ENCODE measurements around the gene RARS2.
"Not testable (repeated sequence)": the region's sequence is repeated elsewhere in the genome, so short reads cannot be mapped to it uniquely, and the experiment has no call there.

Gene RARS2

DNA sequence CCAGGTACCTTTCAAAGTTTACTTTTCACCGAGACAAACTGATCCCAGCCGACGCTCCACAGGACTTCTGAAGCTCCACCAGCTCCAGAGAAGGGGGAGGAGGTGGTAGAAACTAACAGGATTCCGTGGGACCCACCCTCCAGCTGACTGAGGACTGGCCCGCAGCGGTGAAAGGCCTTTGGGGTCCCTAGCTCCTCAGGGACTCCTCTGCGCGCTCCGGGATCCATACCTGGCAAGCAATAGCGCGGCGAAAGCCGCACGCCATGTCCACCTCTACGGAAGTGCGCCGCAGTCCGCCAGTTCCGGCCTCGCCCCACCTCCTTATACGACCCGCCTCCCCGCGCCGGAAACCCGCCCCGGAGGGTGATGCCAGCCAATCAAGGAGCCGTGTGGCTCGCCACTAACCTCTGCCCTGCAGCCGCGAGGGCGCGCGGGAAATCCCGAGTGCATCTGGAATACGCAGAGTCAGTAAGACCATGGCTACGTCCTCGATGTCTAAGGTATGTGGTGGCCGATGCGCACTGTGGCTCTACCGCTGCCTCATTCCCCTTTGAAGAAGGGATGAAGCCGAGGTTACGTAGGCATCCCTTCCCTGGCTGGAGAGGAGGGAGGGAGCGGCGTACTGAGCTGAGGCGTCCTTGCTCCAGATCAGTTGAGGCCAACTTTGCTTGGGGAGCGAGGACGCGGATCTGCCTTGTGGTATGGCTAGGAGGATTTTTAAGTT, at the start of gene RARS2, which contains the start of gene ORC3:
RARS2 (minus strand) TSS at position 295 of the 724 bp plus-strand sequence; CDS start at position 265, 30 bp downstream.
ORC3 (plus strand) TSS at position 443 of the 724 bp plus-strand sequence; CDS start at position 477, 34 bp downstream.
- DNase-seq (ENCODE audit: low spot score) (peak; percentile 95), FAIRE-seq (no peak)

- DNase-seq (ENCODE audit: low spot score) (no peak), FAIRE-seq (no peak)
Observed at GRCh38 chr6:87639373-87639772, 49.6 kb upstream of the RARS2 start.

GRCh38 chr6:87637106-87637505, 47.3 kb upstream of the RARS2 start:
- no peak for DNase-seq (ENCODE audit: low spot score)

GRCh38 chr6:87636315-87636714, 46.5 kb upstream of the RARS2 start:
- DNase-seq (ENCODE audit: low spot score) (no peak), FAIRE-seq (no peak)

More at GRCh38 chr6:87637106-87637505, 47.3 kb upstream of the RARS2 start:
- no peak for FAIRE-seq

DNA sequence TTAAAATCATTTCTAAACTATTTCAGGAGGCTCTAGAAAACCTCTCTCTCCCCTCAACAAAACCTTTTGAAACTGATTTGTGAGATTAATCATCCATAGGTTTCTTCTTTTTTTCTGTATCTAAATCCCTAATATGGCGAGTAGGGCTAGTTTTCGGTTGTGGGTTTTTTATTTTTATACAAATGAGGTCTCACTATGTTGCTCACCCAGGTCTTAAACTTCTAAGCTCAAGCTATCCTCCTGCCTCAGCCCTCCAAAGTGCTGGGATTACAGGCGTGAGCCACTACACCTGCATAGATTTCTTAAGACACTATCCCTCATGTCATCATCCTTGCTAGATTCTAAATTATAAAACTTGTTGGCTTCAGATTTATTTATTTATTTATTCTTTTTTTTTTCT, 44.1 kb upstream of the RARS2 start:
- FAIRE-seq (no peak), DNase-seq (ENCODE audit: low spot score) (no peak)

DNA sequence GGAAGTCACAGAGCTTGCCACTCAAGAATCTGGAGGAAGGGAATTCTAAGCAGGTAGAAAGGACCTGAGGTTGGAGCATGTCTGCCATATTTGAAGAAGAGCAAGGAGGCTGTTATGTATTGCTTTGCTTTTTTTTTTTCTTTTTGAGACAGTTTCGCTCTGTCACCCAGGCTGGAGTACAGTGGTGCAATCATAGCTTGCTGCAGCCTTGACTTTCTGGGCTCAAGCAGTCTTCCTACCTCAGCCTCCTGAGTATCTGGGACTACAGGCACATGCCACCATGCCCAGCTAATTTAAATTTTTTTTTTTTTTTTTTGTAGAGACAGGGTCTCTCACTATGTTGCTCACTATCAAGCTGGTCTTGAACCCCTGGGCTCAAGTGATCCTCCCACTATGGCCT, 41.0 kb upstream of the RARS2 start:
- DNase-seq (ENCODE audit: low spot score) = no peak
- FAIRE-seq = no peak

DNA sequence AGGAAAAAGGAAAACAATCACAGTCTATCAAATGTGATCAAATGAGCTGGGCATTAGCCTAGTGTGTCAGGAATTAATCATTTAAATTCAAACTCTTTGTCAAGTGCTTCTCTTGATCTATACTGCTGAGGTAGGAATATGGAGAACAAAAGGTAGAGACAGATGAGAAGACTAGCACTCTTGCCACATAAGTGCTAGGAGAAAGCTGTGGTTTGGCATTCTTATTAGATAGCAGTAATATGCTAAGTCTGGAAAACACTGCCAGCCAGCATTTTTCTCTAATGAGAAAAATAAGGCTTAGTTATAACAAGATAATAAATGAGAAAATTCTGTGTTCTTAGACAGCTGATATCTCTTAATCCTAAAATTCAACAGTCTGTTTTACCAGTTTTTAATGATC, 39.1 kb upstream of the RARS2 start:
- FAIRE-seq = no peak
- DNase-seq (ENCODE audit: low spot score) = no peak

- no peak for DNase-seq (ENCODE audit: low spot score)
- no peak for FAIRE-seq
Observed at GRCh38 chr6:87628424-87628823, 38.6 kb upstream of the RARS2 start.

DNA sequence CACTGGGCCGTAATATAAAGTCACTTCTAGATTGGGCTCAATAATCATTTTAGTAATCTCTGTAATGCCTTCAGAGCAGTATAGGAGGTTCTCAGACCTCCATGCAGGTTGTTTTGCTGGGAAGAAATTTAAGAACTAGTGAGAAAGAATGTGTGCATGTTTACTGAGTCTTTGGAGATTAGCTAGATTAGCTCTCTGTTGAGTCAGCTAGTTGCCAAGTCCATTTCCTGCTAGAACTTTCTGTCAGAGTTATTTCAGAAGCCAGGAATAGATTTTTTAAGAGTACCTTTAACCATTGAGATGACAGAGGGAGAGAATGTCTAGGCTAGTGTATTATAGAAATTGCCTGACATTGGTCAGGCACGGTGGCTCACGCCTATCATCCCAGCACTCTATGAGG, 33.5 kb upstream of the RARS2 start:
- DNase-seq (ENCODE audit: low spot score) = no peak
- no peak for FAIRE-seq

DNA sequence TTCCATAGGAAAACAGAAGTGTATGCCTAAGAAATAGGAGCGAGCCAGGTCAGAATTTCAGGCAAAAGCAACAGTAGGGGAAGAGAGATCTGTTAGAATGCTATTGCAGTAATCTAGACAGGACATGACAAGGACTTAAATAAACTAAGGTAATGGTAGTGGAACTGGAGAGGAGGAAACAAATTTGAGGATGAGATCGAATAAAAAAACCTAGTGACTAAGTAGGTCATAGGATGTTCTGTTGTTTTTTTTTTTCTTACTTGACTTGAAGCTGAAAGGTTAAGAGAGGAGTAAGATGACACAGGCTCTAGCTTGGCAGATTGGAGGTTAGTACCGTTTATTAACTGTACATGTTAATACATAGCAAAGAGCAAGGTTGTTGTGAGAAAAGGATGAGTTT, 28.7 kb upstream of the RARS2 start:
- no peak for DNase-seq (ENCODE audit: low spot score)
- FAIRE-seq = no peak

DNA sequence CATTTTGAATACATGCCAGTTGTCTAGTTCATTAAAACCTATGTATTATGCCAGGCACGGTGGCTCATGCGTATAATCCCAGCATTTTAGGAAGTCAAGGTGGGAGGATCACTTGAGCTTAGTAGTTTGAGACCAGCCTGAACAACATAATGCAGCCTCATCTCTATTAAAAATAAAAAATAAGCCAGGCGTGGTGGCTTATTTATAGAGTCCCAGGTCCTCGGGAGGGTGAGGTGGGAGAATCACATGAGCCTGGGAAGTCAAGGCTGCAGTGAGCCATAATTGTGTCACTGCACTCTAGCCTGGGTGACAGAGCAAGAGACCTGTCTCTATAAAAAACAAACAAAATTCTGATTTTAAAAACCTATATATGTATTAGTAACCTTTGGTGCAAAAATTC, 27.6 kb upstream of the RARS2 start:
- FAIRE-seq (no peak), DNase-seq (ENCODE audit: low spot score) (no peak)

DNA sequence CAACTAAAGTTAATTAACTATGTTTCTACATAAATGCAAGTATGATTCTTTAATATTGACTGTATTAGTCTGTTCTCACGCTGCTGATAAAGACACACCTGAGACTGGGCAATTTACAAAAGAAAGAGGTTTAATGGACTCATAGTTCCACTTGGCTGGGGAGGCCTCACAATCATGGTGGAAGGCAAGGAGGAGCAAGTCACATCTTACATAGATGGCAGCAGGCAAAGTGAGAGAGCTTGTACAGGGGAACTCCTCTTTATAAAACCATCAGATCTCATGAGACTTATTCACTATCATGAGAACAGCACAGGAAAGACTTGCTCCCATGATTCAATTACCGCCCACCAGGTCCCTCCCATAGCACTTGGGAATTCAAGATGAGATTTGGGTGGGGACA, 23.2 kb upstream of the RARS2 start:
- not testable (repeated sequence) for DNase-seq (ENCODE audit: low spot score); FAIRE-seq

DNA sequence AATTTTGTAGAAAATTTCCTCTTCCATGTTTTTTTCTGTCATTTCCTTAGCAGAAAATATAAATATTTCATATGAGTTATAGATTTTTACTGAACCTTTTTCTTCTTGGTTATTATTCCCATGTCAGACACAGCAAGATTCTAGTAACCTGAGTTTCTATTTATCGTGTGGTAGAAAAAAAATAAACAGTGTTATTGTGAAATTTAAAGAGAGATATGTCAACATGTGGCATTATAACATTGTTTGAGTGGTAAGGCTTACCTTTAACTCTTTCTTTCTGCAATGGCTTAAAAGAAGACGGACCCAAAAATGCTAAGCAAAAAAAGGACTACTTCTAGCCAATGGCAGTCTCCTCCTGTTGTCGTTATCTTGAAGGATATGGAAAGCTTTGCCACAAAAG, 19.0 kb upstream of the RARS2 start:
- DNase-seq (ENCODE audit: low spot score) (no peak), FAIRE-seq (no peak)

- FAIRE-seq = no peak
Observed at GRCh38 chr6:87606199-87606598, 16.4 kb upstream of the RARS2 start.

DNA sequence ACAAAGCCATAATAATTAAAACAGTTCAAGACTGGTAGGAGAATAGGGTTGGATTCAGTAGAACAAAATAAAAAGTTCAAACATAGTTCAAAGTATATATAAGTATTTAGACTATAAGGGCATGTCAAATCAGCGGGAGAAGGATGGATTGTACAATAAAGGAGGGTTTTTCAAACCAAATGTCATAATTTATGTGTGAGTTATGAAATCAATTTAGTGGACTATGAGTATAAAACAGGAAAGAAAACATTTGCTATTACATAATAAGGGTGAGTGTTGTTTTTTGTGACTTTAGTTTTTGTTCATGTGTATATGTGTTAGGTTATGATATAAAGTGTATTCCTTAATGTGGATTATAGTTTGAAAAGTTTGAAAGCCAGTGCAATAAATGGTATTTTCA, 10.8 kb upstream of the RARS2 start:
- DNase-seq (ENCODE audit: low spot score) (no peak), FAIRE-seq (no peak)

More at GRCh38 chr6:87606199-87606598, 16.4 kb upstream of the RARS2 start:
- no peak for DNase-seq (ENCODE audit: low spot score)

- FAIRE-seq (no peak), DNase-seq (ENCODE audit: low spot score) (no peak)
Observed at GRCh38 chr6:87590990-87591389, 1.2 kb upstream of the RARS2 start.

DNA sequence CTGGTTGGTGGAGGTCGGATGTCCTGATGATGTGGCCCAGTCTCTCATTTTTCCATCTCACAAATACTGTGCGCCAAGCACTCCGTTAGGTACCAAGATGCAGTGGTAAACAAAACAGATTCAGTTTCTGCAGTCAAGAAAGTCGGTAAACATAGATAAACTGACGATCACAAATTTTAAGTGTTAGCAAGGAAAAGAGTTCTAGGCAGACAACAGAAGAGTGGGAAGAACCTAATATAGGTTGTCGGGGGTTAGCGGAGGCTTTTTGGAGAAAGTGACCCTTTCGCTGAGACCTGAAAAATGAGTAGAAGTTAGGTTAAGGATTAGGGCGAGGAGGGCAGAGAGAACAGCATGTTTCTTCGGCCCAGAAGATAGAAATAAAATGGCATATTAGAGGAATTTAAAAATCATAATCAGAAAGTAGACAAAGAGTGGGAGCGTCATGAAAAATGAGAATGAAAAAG, 662 bp upstream of the RARS2 start:
- FAIRE-seq (no peak), DNase-seq (ENCODE audit: low spot score) (no peak)

- FAIRE-seq (no peak), DNase-seq (ENCODE audit: low spot score) (no peak)
Observed at GRCh38 chr6:87588756-87589407, 905 bp downstream of the RARS2 start.

DNA sequence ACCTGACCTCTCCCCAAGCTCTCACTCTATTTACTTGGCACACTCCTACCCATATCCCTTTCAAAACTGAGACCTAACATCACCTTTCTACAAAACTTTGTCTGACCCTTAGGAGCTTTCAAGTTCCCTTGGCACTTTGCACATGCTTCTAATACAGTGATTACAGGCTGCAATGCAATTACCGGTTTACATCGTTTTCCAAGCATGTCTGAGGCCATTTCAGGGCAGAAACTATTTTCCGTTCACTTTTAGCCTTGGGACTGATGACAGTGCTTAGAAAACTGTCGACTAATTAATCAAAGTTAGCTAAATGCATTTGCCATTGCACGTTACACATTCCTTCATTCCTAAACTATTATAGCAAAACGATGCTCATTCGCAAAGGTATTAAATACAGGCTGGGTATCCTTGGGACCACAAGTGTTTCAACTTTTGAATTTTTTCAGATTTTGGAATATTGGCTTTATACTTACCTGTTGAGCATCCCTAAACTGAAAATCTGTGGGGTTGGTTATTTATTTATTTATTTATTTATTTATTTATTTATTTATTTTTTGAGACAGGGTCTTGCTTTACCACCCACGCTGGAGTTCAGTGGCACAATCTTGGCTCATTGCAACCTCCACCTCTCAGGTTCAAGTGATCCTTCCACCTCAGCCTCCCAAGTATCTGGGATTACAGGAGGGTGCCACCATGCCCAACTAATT, 3.3 kb downstream of the RARS2 start:
- no peak for FAIRE-seq

GRCh38 chr6:87583822-87584221, 6.0 kb downstream of the RARS2 start:
- no peak for DNase-seq (ENCODE audit: low spot score)
- FAIRE-seq = no peak

More for the DNA sequence above, 3.3 kb downstream of the RARS2 start:
- DNase-seq (ENCODE audit: low spot score) = no peak

DNA sequence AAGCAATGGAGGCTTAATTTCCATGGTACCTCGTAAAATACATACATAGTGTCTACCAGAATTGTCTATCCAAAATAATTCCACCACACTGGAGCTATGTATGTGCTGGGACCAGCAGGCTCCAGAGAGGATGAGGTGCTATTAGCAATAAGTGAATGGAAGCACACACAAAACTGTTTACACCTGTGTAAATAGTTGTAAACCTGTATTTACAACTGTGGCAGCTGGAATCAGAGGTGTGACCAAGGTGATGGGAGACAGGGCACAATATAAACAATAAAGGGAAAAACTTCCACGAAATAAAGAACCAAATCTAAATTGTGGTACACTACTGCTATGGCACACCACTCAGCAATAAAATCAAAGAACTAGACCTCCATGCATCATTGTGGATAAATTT, 14.4 kb downstream of the RARS2 start:
- FAIRE-seq (no peak), DNase-seq (ENCODE audit: low spot score) (no peak)

- no peak for DNase-seq (ENCODE audit: low spot score)
- FAIRE-seq = no peak
Observed at GRCh38 chr6:87574237-87574804, 15.5 kb downstream of the RARS2 start.

Measured in urothelium cell line (cell line).